T47D (cell line): ENCODE data around the gene FLVCR2.
A peak's percentile ranks its signal among the peaks of the same experiment; 100 is the strongest.

Experiments
- DNase-seq, 2 experiments: peaks; one replicate each; pipeline versions ENCODE4 v3.0.0 to v3.0.0-alpha.2; 2011 to 2012; ENCODE audit warnings: low read depth in 1 of 2, low spot score in 1 of 2
- JUND ChIP-seq: IDR thresholded peaks from 2 replicates; pipeline ENCODE4 v1.6.1; 2012; ENCODE audit warnings: low read depth
- in situ Hi-C: cut with HindIII; loops from 2 replicates; pipeline ENCODE4 v1.10.0; 2016; ENCODE audit warnings: low sequenced_read_pairs, low pct_unique_long_range_greater_than_20kb

Gene FLVCR2, protein sequence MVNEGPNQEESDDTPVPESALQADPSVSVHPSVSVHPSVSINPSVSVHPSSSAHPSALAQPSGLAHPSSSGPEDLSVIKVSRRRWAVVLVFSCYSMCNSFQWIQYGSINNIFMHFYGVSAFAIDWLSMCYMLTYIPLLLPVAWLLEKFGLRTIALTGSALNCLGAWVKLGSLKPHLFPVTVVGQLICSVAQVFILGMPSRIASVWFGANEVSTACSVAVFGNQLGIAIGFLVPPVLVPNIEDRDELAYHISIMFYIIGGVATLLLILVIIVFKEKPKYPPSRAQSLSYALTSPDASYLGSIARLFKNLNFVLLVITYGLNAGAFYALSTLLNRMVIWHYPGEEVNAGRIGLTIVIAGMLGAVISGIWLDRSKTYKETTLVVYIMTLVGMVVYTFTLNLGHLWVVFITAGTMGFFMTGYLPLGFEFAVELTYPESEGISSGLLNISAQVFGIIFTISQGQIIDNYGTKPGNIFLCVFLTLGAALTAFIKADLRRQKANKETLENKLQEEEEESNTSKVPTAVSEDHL

DNA sequence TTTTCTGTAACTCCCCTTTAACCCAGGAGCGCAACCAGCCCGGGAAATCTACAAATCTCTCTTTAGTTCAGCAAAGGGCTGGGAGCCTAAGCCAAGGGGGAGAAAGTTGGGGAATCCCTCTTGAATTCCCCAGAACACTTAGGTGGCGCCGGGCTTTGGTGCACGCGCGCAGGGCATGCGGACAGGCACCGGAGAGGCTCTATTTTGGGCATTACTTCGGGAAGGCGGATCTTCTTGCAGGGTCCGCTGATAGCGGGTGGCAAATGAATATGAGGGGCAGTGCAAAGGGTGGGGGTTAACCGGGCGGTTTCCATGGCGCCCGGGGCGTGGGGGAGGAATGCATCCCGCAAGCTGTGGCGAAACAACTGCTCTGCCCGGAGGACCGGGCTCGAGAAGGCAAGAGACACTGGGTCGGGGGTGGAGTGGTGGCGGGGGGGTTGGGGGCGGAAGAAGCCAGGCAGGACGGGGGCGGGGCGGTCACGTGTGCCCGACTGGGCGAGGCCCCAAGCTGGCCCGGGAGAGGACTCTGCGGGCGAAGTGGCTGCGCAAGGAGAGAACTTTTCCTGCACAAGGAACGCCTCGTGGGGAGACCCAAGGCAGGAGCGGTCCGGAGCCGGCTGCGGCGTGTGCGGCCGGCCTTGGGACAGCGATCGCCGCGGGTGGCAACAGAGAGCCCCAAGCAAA, at the start of gene FLVCR2:
Gene FLVCR2 (plus strand): TSS at position 519 of the 684 bp plus-strand sequence. CDS start 353 bp downstream, outside the sequence.
- TF ChIP-seq JUND = no peak
- in situ Hi-C loops = no loop called here
- DNase-seq = peak; percentile 84 to 90

DNA sequence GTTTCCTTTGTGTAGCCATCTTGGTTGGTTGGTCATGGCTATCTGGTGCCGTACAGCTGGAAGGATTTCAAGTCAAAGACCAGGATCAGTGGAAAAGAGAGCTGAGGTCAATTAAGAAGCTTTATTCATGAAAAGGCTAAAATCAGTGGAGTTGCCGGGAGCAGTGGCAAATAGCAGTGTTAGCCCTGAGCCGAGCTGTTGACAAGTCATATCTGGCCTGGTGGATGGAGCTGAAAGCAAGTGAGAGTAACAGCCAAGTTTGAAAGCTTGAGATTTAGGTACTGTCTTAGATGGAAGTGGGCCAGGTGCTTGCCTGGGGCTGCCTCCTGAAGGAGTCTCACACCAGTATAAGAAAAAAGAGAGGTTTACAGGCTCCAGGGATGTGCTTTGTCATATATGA, 47.2 kb upstream of the FLVCR2 start:
- in situ Hi-C loops = no loop called here
- TF ChIP-seq JUND = no peak
- no peak for DNase-seq

DNA sequence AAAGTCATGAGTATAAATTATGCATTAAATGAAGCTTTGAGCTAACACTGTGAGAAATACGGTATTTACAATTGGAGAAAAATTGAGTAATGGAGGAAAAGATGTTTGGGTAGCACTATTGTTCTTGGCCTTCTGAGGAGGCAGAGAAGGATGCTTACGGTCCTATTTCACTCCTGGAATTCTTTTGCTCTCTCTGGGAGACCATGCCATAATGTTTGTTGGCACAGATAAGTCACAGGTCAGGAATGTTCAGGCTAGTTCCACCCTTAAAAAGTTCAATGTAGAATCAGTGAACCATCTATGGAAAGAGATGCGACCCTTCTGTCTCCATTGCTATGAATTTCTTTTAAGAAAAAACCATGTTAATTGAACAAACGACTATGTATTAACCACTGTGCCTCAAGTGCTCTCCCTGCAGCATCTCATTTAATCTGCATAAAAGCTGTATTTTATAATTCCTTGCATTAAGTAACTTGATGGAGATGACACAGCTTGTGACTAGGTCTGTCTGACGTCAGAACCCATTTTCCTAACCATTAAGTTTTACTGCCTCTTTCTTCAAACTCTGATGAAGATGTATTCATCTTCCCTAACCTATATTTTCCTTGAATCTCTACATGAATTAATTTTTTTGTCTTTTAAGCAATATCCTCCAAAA, 46.6 kb upstream of the FLVCR2 start:
- no peak for DNase-seq
- no peak for TF ChIP-seq JUND
- in situ Hi-C loops = no loop called here

DNA sequence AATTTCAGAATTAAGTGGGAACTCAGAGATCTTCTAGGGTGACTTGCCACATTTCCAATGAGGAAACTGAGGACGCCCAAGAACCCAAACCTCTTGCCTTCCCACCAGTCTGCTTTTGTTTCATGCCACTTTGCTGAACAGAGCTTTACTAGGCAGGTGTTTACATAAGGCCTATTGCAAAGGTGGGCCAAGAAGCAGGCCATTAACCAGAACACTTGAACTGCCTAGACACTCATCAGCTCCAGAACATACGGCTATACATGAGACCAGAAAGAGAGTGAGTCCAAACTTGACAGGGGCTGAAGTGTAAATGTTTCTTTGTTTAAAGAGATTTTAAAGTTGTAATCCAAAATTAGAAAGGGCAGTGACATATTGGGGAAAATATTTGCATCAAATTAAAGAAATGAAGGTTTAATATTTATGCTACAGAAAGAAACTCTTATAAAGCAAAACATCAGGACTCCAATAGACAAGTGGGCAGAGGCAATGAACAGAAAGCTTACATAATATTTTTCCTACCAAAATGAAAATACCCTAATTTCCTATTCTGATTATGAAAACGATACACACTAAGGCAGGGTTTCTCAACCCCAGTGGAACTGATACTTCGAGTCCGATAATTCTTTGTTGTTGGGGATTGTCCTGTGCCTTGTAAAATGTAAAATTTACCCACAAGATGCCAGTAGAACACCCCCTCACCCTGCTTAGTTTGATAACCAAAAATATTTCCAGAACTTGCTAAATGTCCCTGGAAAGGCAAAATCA, 44.4 kb upstream of the FLVCR2 start:
- in situ Hi-C loops = no loop called here

DNA sequence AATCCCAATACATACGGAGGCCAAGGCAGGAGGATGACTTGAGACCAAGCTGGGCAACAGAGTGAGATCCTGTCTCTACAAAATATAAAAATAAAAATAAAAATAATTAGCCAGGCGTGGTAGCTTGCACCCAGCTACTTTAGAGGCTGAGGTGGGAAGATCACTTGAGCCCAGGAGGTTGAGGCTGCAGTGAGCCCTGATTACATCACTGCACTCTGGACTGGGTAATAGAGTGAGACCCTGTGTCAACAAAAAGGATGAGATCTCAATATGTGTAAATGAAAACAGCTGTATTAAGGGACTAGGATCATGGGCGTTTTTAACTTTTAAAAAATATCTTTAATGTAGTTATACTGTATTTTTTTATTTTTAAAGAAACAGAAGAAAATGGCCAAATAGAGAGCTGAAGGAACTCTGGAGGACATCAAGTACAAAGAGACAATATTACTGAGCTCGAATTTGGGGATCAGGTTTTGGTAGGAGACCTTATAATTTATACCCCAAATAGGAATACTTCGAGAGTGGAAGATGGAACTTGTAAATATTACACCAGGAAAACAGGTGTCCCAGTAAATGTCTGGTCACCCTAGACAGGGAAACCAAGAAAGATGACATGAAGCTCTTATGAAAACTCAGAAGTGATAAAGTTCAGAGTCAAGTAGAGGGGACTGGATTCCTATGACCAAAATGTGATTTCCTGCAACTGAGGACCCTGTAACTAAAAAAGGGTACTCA, 43.1 kb upstream of the FLVCR2 start:
- TF ChIP-seq JUND = no peak
- DNase-seq = no peak
- in situ Hi-C loops = no loop called here

More for the DNA sequence above, 44.4 kb upstream of the FLVCR2 start:
- DNase-seq = no peak
- no peak for TF ChIP-seq JUND

DNA sequence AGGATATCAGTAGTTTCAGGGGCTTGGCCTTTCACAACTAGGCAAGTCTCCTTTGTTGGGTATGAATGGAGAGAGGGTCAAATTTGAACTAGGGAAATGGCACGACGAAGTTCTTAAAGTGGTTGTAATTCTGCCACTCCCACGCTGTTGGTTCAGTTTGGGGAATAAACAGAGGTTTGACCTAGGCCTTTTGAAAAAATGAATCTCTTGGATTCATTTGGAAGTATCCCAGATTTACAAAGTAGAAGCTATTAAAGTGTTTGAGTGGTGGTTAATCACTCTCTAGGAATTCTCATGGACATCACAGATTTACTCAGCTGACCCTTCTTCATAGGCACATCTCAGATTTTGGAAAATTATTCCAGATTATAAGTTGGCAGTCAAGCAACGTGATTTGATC, 41.3 kb upstream of the FLVCR2 start:
- TF ChIP-seq JUND = no peak
- in situ Hi-C loops = no loop called here
- DNase-seq = no peak

DNA sequence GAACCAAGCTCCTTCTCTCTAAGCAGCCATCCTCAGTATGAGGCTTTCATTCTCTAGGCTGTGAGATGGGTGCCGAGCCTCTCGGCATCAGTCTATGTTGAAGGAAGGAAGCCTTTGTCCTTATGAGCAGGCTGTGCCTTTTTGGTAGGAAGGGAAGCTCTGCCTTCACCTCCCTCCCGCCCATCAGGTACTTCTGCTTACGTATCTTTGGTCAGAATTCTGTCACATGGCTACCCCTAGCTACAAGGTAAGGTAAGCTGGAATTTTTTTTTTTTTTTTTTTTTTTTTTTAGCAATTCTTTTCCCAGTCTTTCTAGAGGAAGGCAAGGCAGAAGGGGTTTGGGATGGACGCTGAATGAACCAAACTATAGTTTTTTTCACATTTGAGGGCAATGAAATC, 39.3 kb upstream of the FLVCR2 start:
- TF ChIP-seq JUND = no peak
- DNase-seq = no peak
- in situ Hi-C loops = no loop called here

DNA sequence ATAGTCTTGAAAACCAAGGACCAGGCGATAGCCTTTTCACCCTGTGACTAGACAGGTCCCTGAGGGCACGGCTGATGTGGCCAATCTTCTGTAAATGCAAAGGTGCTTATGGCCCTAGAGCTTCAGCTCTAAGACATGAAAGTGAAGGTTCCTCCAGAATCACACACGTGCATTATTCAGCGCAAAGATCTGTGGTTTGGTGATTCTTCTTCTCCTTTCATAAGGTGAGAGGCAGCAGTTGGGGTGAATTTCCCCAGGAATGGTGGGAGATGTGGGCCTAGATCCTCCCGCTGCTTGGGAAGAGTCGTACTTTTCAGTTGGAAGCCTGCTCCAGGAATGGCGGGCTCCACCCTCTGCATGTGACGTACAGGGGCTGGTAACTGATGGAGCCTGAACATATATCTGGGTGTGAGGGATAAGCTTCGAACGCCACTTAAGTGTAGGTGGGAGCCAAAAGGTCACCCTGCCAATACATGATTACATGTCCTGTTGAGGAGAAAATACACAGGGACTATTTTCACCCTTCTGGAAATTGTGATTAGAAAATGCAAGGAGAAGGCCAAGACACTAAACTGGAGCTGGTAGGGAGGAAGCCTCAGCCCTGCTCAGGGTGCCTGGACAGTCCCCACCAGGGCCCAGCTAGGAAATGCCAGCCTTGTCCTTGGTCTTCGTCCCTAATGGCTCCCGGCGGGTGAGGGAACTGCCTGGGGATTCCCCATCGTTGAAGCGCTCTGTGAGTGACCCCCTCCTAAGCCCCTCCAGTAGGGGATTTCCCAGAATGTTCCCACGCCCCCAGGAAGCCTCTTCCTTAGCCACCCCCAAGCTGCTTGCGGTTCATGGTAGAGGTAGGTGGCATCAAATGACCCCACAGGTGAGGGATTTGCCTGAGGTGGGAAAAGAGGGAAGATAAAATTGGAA, 38.6 kb upstream of the FLVCR2 start:
- in situ Hi-C loops = no loop called here
- no peak for TF ChIP-seq JUND
- DNase-seq = no peak

DNA sequence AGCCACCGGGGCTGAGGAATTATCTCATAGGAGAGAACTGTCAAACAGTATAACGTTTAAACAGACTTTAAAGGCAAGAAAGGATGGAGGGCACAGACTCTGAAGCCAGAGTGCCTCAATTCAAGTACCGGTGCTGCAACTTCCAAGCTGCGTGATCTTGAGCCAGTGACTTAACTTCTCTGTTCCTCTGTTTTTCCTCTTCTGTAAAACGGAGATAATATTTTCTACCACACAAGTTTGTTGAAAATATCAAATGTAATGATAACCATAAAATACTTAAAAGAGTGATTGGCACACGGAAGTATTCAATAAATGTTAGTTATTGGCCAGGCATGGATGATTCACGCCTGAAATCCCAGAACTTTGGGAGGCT, 38.0 kb upstream of the FLVCR2 start:
- in situ Hi-C loops = no loop called here
- no peak for DNase-seq
- no peak for TF ChIP-seq JUND

DNA sequence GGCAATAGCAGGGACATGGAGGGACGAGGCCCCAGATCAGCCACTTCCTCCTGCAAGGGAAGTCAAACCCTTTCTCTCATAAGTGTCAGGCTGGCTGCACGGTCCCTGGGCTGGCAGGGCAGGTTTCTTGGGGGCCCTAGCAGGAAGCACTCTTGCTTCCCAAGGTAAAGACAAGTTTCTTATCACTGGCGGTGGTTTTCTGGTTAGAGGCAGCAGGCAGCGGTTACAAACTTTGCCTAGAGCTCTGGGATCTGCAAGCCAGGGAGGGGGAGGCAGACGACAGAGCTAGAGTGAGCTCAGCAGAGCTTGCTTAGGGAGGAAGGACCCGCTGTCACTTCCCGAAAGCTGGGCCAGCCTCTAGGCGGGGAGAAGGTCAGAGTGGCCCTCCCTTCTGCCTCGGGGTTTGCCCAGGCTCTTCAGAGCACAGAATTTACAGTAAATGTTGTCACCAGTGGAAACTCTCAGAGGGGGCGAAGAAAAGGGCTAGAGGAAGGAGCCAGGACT, 35.8 kb upstream of the FLVCR2 start:
- peak; percentile 67 to 74 for DNase-seq
- TF ChIP-seq JUND = no peak
- in situ Hi-C loops = no loop called here

DNA sequence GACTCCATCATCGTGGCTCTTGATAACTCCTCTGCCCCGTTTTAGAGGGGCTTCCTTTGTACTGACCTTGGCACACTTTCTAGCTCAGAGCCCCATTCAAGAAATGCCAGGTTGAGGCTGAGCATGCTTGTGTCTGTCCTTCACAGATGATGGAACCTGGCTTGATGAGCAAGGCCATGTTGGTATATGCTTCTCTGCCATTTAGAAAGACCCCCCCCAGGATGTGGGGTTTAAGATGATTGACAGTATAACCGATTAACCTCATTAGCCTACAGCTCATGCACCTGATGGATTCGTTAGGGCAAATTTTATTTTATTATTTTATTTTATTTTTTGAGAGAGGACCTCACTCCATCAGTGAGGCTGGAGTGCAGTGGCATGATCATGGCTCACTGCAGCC, 35.2 kb upstream of the FLVCR2 start:
- DNase-seq = no peak
- in situ Hi-C loops = no loop called here
- no peak for TF ChIP-seq JUND
